ENCODE measurements around the gene PCAT6. TPM values are rescaled to one million over a fixed set of nuclear protein-coding genes. Genes with fewer than 3 reads are reported as not detected.

PCAT6 gene
- total and polyA plus RNA-seq, 2 donors from 2014 or later: 2.0 to 5.8 TPM

DNA sequence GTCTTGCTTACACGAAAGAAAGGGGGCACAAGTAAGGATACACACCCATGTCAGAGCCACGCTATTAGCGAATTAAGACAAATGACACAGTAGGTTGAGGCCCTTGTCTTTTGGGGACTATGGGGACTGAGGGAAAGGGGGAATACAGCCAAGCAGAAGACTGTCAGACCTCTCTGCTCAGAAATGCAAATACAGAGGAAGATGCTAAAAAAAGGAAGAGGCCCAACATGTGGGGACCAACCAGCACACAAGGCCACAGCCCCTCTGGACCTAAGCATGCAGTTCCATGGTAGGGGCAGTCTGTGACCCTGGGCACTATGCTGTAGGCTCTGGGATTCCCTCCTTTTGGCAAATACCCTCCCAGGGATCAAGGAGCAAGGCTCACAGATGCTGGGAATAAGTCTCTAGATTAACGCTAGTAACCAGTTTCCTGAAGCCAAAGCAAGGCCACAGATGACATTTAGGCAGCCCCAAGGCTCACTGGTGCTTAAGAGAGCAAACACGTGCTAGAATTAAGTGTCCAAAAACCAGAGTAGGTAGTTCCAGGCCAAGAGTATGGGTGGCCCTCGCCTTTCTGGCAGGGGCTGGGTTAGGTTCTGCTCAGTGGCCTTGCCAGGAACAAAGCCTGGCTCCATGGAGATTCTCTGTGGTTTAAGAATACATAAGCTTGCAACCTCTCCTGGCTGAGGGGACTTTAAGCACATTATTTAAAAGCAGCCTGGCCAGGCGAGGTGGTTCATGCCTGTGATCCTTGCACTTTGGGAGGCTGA, 40.0 kb downstream of the PCAT6 start:
- Histone ChIP-seq H3K36me3 (ENCODE audit: control insufficient read depth in 2 of 3, insufficient read depth in 3 of 3, low read length in 3 of 3) (peaks cover 0 to 4% (median 0%) of the 10 kb centered on the region in 3 donors), H3K4me3 (ENCODE audit: low read length in 3 of 3) (no peak overlapping the region), H3K27me3 (ENCODE audit: control insufficient read depth, insufficient read depth, low read length) (no peaks in the 10 kb centered on the region), H3K4me1 (ENCODE audit: control insufficient read depth in 2 of 3, insufficient read depth in 2 of 3, low read depth in 1 of 3, low read length in 3 of 3) (peaks cover 0 to 2% (median 0%) of the 10 kb centered on the region in 3 donors), H3K27ac (ENCODE audit: low read depth in 2 of 2, low read length in 2 of 2) (no peak overlapping the region), H3K9me3 (ENCODE audit: control insufficient read depth in 2 of 3, insufficient read depth in 1 of 3, low read length in 3 of 3) (no peaks in the 10 kb centered on the region), H3K9ac (ENCODE audit: low read length in 3 of 3) (no peak overlapping the region)
- intact Hi-C loops (cut with DNase I): no loop called here
- TF ChIP-seq, protein P1, sequence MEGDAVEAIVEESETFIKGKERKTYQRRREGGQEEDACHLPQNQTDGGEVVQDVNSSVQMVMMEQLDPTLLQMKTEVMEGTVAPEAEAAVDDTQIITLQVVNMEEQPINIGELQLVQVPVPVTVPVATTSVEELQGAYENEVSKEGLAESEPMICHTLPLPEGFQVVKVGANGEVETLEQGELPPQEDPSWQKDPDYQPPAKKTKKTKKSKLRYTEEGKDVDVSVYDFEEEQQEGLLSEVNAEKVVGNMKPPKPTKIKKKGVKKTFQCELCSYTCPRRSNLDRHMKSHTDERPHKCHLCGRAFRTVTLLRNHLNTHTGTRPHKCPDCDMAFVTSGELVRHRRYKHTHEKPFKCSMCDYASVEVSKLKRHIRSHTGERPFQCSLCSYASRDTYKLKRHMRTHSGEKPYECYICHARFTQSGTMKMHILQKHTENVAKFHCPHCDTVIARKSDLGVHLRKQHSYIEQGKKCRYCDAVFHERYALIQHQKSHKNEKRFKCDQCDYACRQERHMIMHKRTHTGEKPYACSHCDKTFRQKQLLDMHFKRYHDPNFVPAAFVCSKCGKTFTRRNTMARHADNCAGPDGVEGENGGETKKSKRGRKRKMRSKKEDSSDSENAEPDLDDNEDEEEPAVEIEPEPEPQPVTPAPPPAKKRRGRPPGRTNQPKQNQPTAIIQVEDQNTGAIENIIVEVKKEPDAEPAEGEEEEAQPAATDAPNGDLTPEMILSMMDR (IDR thresholded peaks at IDR 0.05; ENCODE audit: borderline replicate concordance, extremely low read depth, insufficient read depth): no peak
- DNase-seq: no peak
- FAIRE-seq: no peak

DNA sequence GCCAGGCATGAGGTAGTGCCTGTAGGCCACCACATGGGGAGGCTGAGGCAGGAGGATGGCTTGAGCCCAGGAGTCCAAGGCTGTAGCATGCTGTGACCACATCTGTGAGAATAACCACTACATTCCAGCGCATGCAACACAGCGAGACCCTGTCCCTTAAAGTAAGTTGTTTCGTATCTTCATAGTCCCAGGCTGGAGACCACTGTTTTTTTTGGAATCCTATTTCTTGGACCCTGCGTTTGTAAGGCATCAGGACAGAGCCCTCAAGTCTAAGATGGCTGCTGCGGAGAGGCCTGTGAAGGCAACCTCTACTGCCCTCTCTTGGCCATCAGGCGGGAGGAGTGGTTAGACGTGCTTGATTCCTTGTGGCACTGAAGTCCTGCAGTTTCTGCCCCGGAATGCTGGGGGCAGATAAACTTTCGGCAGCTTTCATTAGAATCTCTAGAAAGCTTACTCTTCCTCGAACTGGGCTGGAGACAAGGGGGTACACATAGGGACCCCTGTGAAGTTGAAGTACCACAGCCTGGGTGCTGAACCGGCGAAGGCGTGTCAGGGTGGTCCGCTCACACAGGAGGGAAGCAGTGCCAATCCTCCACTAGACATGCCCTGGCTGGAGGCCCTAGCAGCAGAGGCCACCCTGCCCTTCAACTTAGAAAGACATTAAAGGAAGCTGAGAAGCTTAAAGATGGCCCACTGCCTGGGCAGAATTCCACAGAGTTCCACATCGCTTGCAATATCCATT, 41.6 kb downstream of the PCAT6 start:
- H3K9me3 ChIP-seq (ENCODE audit: control insufficient read depth in 2 of 3, insufficient read depth in 1 of 3, low read length in 3 of 3): no peaks in the 10 kb centered on the region
- TF ChIP-seq, protein P1 (IDR thresholded peaks at IDR 0.05; ENCODE audit: borderline replicate concordance, extremely low read depth, insufficient read depth): no peak
- no peak overlapping the region for H3K27ac ChIP-seq (ENCODE audit: low read depth in 2 of 2, low read length in 2 of 2)
- no peak overlapping the region for H3K9ac ChIP-seq (ENCODE audit: low read length in 3 of 3)
- FAIRE-seq (no peak), DNase-seq (peak in 3 of 5 donors; percentile 31 to 67 (median 37))
- H3K36me3 ChIP-seq (ENCODE audit: control insufficient read depth in 2 of 3, insufficient read depth in 3 of 3, low read length in 3 of 3): peaks cover 0 to 4% (median 0%) of the 10 kb centered on the region in 3 donors
- peaks cover 0 to 4% (median under 1%) of the 10 kb centered on the region in 3 donors for H3K4me1 ChIP-seq (ENCODE audit: control insufficient read depth in 2 of 3, insufficient read depth in 2 of 3, low read depth in 1 of 3, low read length in 3 of 3)
- intact Hi-C loops (cut with DNase I): no loop called here
- H3K27me3 ChIP-seq (ENCODE audit: control insufficient read depth, insufficient read depth, low read length): no peaks in the 10 kb centered on the region
- no peak overlapping the region for H3K4me3 ChIP-seq (ENCODE audit: low read length in 3 of 3)

DNA sequence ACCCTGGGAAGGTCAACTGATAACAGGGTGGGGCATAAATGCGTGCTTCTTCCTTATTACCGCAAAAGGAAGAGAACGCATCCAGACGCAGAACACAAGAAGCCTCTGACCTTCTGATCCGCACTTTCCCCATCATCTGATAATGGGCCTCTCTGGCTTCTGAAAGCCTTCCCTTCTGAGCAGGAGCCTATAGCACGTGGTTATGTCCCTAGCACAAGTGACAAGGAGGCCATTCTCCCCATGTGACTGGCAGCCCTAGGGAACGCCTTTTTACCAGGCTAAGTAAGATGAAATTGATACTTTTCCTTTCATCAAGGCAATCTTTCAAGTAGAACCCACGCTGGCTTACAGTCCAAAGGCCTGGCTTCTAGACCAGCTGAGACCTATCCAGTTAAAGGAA, 44.0 kb downstream of the PCAT6 start:
- TF ChIP-seq, protein P1 (IDR thresholded peaks at IDR 0.05; ENCODE audit: borderline replicate concordance, extremely low read depth, insufficient read depth): no peak
- FAIRE-seq (no peak), DNase-seq (no peak)
- no peaks in the 10 kb centered on the region for H3K9me3 ChIP-seq (ENCODE audit: control insufficient read depth in 2 of 3, insufficient read depth in 1 of 3, low read length in 3 of 3)
- H3K27me3 ChIP-seq (ENCODE audit: control insufficient read depth, insufficient read depth, low read length): no peaks in the 10 kb centered on the region
- H3K4me1 ChIP-seq (ENCODE audit: control insufficient read depth in 2 of 3, insufficient read depth in 2 of 3, low read depth in 1 of 3, low read length in 3 of 3): peaks cover 0 to 20% (median 13%) of the 10 kb centered on the region in 3 donors
- peaks cover 0 to 4% (median 0%) of the 10 kb centered on the region in 3 donors for H3K36me3 ChIP-seq (ENCODE audit: control insufficient read depth in 2 of 3, insufficient read depth in 3 of 3, low read length in 3 of 3)
- H3K27ac ChIP-seq (ENCODE audit: low read depth in 2 of 2, low read length in 2 of 2): no peak overlapping the region
- no peak overlapping the region for H3K4me3 ChIP-seq (ENCODE audit: low read length in 3 of 3)
- intact Hi-C loops (cut with DNase I): no loop called here
- no peak overlapping the region for H3K9ac ChIP-seq (ENCODE audit: low read length in 3 of 3)
